Measurements from ENCODE around the gene GALNT6.

GALNT6 gene

GRCh38 chr12:51371295-51371953 is 19.8 kb downstream of the GALNT6 start:
- Histone ChIP-seq H3K4me1 (ENCODE audit: control insufficient read depth, insufficient read depth, low read length) (peaks cover 5% of the 10 kb centered on the region), H3K27ac (ENCODE audit: low read depth, low read length) (no peak overlapping the region), H3K36me3 (ENCODE audit: control insufficient read depth, insufficient read depth, low read length) (no peaks in the 10 kb centered on the region), H3K9ac (ENCODE audit: low read length) (no peak overlapping the region), H3K27me3 (ENCODE audit: control insufficient read depth, insufficient read depth, low read length) (no peaks in the 10 kb centered on the region), H3K4me3 (ENCODE audit: low read length) (no peak overlapping the region)

GRCh38 chr12:51370667-51371066 is 20.5 kb downstream of the GALNT6 start:
- no peak overlapping the region for H3K4me3 ChIP-seq (ENCODE audit: low read length)
- no peaks in the 10 kb centered on the region for H3K27me3 ChIP-seq (ENCODE audit: control insufficient read depth, insufficient read depth, low read length)
- no peak overlapping the region for H3K9ac ChIP-seq (ENCODE audit: low read length)
- H3K36me3 ChIP-seq (ENCODE audit: control insufficient read depth, insufficient read depth, low read length) = no peaks in the 10 kb centered on the region
- no peak overlapping the region for H3K27ac ChIP-seq (ENCODE audit: low read depth, low read length)
- peaks cover 5% of the 10 kb centered on the region for H3K4me1 ChIP-seq (ENCODE audit: control insufficient read depth, insufficient read depth, low read length)

GRCh38 chr12:51369581-51369980 is 21.6 kb downstream of the GALNT6 start:
- no peak overlapping the region for H3K4me3 ChIP-seq (ENCODE audit: low read length)
- H3K27me3 ChIP-seq (ENCODE audit: control insufficient read depth, insufficient read depth, low read length) = no peaks in the 10 kb centered on the region
- H3K36me3 ChIP-seq (ENCODE audit: control insufficient read depth, insufficient read depth, low read length) = no peaks in the 10 kb centered on the region
- H3K4me1 ChIP-seq (ENCODE audit: control insufficient read depth, insufficient read depth, low read length) = peaks cover 5% of the 10 kb centered on the region
- no peak overlapping the region for H3K27ac ChIP-seq (ENCODE audit: low read depth, low read length)
- no peak overlapping the region for H3K9ac ChIP-seq (ENCODE audit: low read length)

GRCh38 chr12:51368640-51369517 is 22.3 kb downstream of the GALNT6 start:
- no peak overlapping the region for H3K4me3 ChIP-seq (ENCODE audit: low read length)
- peaks cover 5% of the 10 kb centered on the region for H3K4me1 ChIP-seq (ENCODE audit: control insufficient read depth, insufficient read depth, low read length)
- no peaks in the 10 kb centered on the region for H3K36me3 ChIP-seq (ENCODE audit: control insufficient read depth, insufficient read depth, low read length)
- H3K27me3 ChIP-seq (ENCODE audit: control insufficient read depth, insufficient read depth, low read length) = no peaks in the 10 kb centered on the region
- H3K9ac ChIP-seq (ENCODE audit: low read length) = no peak overlapping the region
- H3K27ac ChIP-seq (ENCODE audit: low read depth, low read length) = no peak overlapping the region

- Histone ChIP-seq H3K27ac (ENCODE audit: low read depth, low read length) (no peak overlapping the region), H3K27me3 (ENCODE audit: control insufficient read depth, insufficient read depth, low read length) (no peaks in the 10 kb centered on the region), H3K4me1 (ENCODE audit: control insufficient read depth, insufficient read depth, low read length) (no peaks in the 10 kb centered on the region), H3K9ac (ENCODE audit: low read length) (no peak overlapping the region), H3K4me3 (ENCODE audit: low read length) (no peak overlapping the region), H3K36me3 (ENCODE audit: control insufficient read depth, insufficient read depth, low read length) (no peaks in the 10 kb centered on the region)
Observed at GRCh38 chr12:51365276-51365675, 25.9 kb downstream of the GALNT6 start.

GRCh38 chr12:51364001-51364400 is 27.2 kb downstream of the GALNT6 start:
- H3K4me1 ChIP-seq (ENCODE audit: control insufficient read depth, insufficient read depth, low read length) = no peaks in the 10 kb centered on the region
- H3K36me3 ChIP-seq (ENCODE audit: control insufficient read depth, insufficient read depth, low read length) = no peaks in the 10 kb centered on the region
- no peak overlapping the region for H3K9ac ChIP-seq (ENCODE audit: low read length)
- H3K4me3 ChIP-seq (ENCODE audit: low read length) = no peak overlapping the region
- H3K27me3 ChIP-seq (ENCODE audit: control insufficient read depth, insufficient read depth, low read length) = no peaks in the 10 kb centered on the region
- no peak overlapping the region for H3K27ac ChIP-seq (ENCODE audit: low read depth, low read length)

- no peaks in the 10 kb centered on the region for H3K4me1 ChIP-seq (ENCODE audit: control insufficient read depth, insufficient read depth, low read length)
- no peak overlapping the region for H3K4me3 ChIP-seq (ENCODE audit: low read length)
- H3K27me3 ChIP-seq (ENCODE audit: control insufficient read depth, insufficient read depth, low read length) = no peaks in the 10 kb centered on the region
- H3K27ac ChIP-seq (ENCODE audit: low read depth, low read length) = no peak overlapping the region
- no peaks in the 10 kb centered on the region for H3K36me3 ChIP-seq (ENCODE audit: control insufficient read depth, insufficient read depth, low read length)
- no peak overlapping the region for H3K9ac ChIP-seq (ENCODE audit: low read length)
Observed at GRCh38 chr12:51362747-51363342, 28.4 kb downstream of the GALNT6 start.

GRCh38 chr12:51362307-51362706 is 28.9 kb downstream of the GALNT6 start:
- Histone ChIP-seq H3K9ac (ENCODE audit: low read length) (no peak overlapping the region), H3K27me3 (ENCODE audit: control insufficient read depth, insufficient read depth, low read length) (no peaks in the 10 kb centered on the region), H3K27ac (ENCODE audit: low read depth, low read length) (no peak overlapping the region)

GRCh38 chr12:51361161-51362016 is 29.8 kb downstream of the GALNT6 start:
- H3K27me3 ChIP-seq (ENCODE audit: control insufficient read depth, insufficient read depth, low read length) = no peaks in the 10 kb centered on the region
- H3K4me1 ChIP-seq (ENCODE audit: control insufficient read depth, insufficient read depth, low read length) = no peaks in the 10 kb centered on the region
- no peak overlapping the region for H3K4me3 ChIP-seq (ENCODE audit: low read length)
- no peaks in the 10 kb centered on the region for H3K36me3 ChIP-seq (ENCODE audit: control insufficient read depth, insufficient read depth, low read length)
- no peak overlapping the region for H3K9ac ChIP-seq (ENCODE audit: low read length)
- H3K27ac ChIP-seq (ENCODE audit: low read depth, low read length) = no peak overlapping the region

More at GRCh38 chr12:51362307-51362706, 28.9 kb downstream of the GALNT6 start:
- Histone ChIP-seq H3K4me3 (ENCODE audit: low read length) (no peak overlapping the region), H3K4me1 (ENCODE audit: control insufficient read depth, insufficient read depth, low read length) (no peaks in the 10 kb centered on the region), H3K36me3 (ENCODE audit: control insufficient read depth, insufficient read depth, low read length) (no peaks in the 10 kb centered on the region)

GRCh38 chr12:51360315-51360714 is 30.9 kb downstream of the GALNT6 start:
- Histone ChIP-seq H3K4me3 (ENCODE audit: low read length) (no peak overlapping the region), H3K27me3 (ENCODE audit: control insufficient read depth, insufficient read depth, low read length) (no peaks in the 10 kb centered on the region), H3K36me3 (ENCODE audit: control insufficient read depth, insufficient read depth, low read length) (no peaks in the 10 kb centered on the region), H3K27ac (ENCODE audit: low read depth, low read length) (no peak overlapping the region), H3K4me1 (ENCODE audit: control insufficient read depth, insufficient read depth, low read length) (no peaks in the 10 kb centered on the region), H3K9ac (ENCODE audit: low read length) (no peak overlapping the region)

- Histone ChIP-seq H3K9ac (ENCODE audit: low read length) (no peak overlapping the region), H3K4me1 (ENCODE audit: control insufficient read depth, insufficient read depth, low read length) (no peaks in the 10 kb centered on the region), H3K36me3 (ENCODE audit: control insufficient read depth, insufficient read depth, low read length) (no peaks in the 10 kb centered on the region), H3K27ac (ENCODE audit: low read depth, low read length) (no peak overlapping the region), H3K27me3 (ENCODE audit: control insufficient read depth, insufficient read depth, low read length) (no peaks in the 10 kb centered on the region), H3K4me3 (ENCODE audit: low read length) (no peak overlapping the region)
Observed at GRCh38 chr12:51359851-51360250, 31.4 kb downstream of the GALNT6 start.

- H3K9ac ChIP-seq (ENCODE audit: low read length) = no peak overlapping the region
- no peaks in the 10 kb centered on the region for H3K36me3 ChIP-seq (ENCODE audit: control insufficient read depth, insufficient read depth, low read length)
- H3K27ac ChIP-seq (ENCODE audit: low read depth, low read length) = no peak overlapping the region
- no peak overlapping the region for H3K4me3 ChIP-seq (ENCODE audit: low read length)
- no peaks in the 10 kb centered on the region for H3K27me3 ChIP-seq (ENCODE audit: control insufficient read depth, insufficient read depth, low read length)
- H3K4me1 ChIP-seq (ENCODE audit: control insufficient read depth, insufficient read depth, low read length) = no peaks in the 10 kb centered on the region
Observed at GRCh38 chr12:51358496-51358895, 32.7 kb downstream of the GALNT6 start.
